GM21390 (cell line): ENCODE data around the gene RBFOX1.

Experiments
- ATAC-seq: cut with Tn5 transposase; IDR thresholded peaks from one replicate; pipeline ENCODE4 v1.9.1; 2021; ENCODE audit not compliant: unreplicated experiment

RBFOX1 gene

GRCh38 chr16:7334801-7335560 is 2.3 kb downstream of the RBFOX1 start:
- no peak for ATAC-seq

GRCh38 chr16:7335991-7336634 is 3.5 kb downstream of the RBFOX1 start:
- ATAC-seq, result no peak

GRCh38 chr16:7336742-7337141 is 4.1 kb downstream of the RBFOX1 start:
- ATAC-seq, result no peak

- ATAC-seq, result no peak
Observed at GRCh38 chr16:7338826-7339225, 6.2 kb downstream of the RBFOX1 start.

- ATAC-seq, result no peak
Observed at GRCh38 chr16:7339700-7340099, 7.1 kb downstream of the RBFOX1 start.

GRCh38 chr16:7340938-7341337 is 8.3 kb downstream of the RBFOX1 start:
- no peak for ATAC-seq

GRCh38 chr16:7342598-7342997 is 10.0 kb downstream of the RBFOX1 start:
- ATAC-seq, result no peak

GRCh38 chr16:7343243-7343642 is 10.6 kb downstream of the RBFOX1 start:
- ATAC-seq, result no peak

GRCh38 chr16:7344830-7345780 is 12.5 kb downstream of the RBFOX1 start:
- no peak for ATAC-seq

GRCh38 chr16:7350806-7351205 is 18.2 kb downstream of the RBFOX1 start:
- ATAC-seq, result no peak

- ATAC-seq, result no peak
Observed at GRCh38 chr16:7351610-7352510, 19.2 kb downstream of the RBFOX1 start.

- no peak for ATAC-seq
Observed at GRCh38 chr16:7355758-7356157, 23.1 kb downstream of the RBFOX1 start.

- no peak for ATAC-seq
Observed at GRCh38 chr16:7361416-7362129, 28.9 kb downstream of the RBFOX1 start.

- no peak for ATAC-seq
Observed at GRCh38 chr16:7362231-7362630, 29.6 kb downstream of the RBFOX1 start.

- ATAC-seq, result no peak
Observed at GRCh38 chr16:7363422-7364417, 31.1 kb downstream of the RBFOX1 start.

GRCh38 chr16:7366041-7366440 is 33.4 kb downstream of the RBFOX1 start:
- no peak for ATAC-seq

GRCh38 chr16:7366993-7367880 is 34.6 kb downstream of the RBFOX1 start:
- no peak for ATAC-seq

GRCh38 chr16:7369204-7369603 is 36.6 kb downstream of the RBFOX1 start:
- ATAC-seq, result no peak
